K562 (cell line): ENCODE results near the gene RTBDN. TPM values are rescaled to one million over a fixed set of nuclear protein-coding genes. Genes with fewer than 3 reads are reported as not detected.

Source experiments
- ARID2 ChIP-seq: fragments of 450-650 bp; IDR thresholded peaks from 2 replicates; pipeline ENCODE4 v1.6.1; 2017; ENCODE audit warnings: antibody characterized with exemption, mild to moderate bottlenecking
- ELF2 ChIP-seq: fragments of 250-450 bp; sonication (Bioruptor Pico); IDR thresholded peaks from 2 replicates; pipeline ENCODE4 v1.5.0; 2021; ENCODE audit warnings: mild to moderate bottlenecking
- EP400 ChIP-seq: fragments of 450-650 bp; IDR thresholded peaks from 2 replicates; pipeline ENCODE4 v1.6.1; 2017; ENCODE audit warnings: antibody characterized with exemption, mild to moderate bottlenecking, moderate library complexity
- EWSR1 ChIP-seq: fragments of 450-650 bp; IDR thresholded peaks from 2 replicates; pipeline ENCODE4 v1.6.1; 2018; ENCODE audit warnings: borderline replicate concordance, mild to moderate bottlenecking, low read depth, moderate library complexity; ENCODE audit not compliant: partially characterized antibody
- FOXA1 ChIP-seq: fragments of 450-650 bp; IDR thresholded peaks from 2 replicates; pipeline ENCODE4 v1.6.1; 2016; ENCODE audit warnings: mild to moderate bottlenecking, borderline replicate concordance
- HDAC6 ChIP-seq: IDR thresholded peaks from 2 replicates; pipeline ENCODE4 v1.6.1; 2012; ENCODE audit warnings: low read depth, mild to moderate bottlenecking, control low read depth, inconsistent platforms, low read length, moderate library complexity
- HMBOX1 ChIP-seq: sonication (generic); IDR thresholded peaks from 2 replicates; pipeline ENCODE4 v1.6.1; 2016
- IFI16 ChIP-seq: fragments of 250-450 bp; sonication (Bioruptor Pico); IDR thresholded peaks from 2 replicates; pipeline ENCODE4 v2.1.2; 2022; ENCODE audit warnings: mild to moderate bottlenecking, inconsistent platforms
- IRF2 ChIP-seq: sonication (generic); formaldehyde crosslinking; IDR thresholded peaks from 2 replicates; pipeline ENCODE4 v1.8.1; 2022; ENCODE audit warnings: mild to moderate bottlenecking, missing genetic modification reagents
- KLF1 ChIP-seq: fragments of 450-650 bp; IDR thresholded peaks from 2 replicates; pipeline ENCODE4 v1.6.1; 2016; ENCODE audit warnings: missing genetic modification characterization, missing compliant biosample characterization
- KLF10 ChIP-seq: fragments of 250-450 bp; sonication (Bioruptor Pico); IDR thresholded peaks from 2 replicates; pipeline ENCODE4 v1.6.1; 2021; ENCODE audit warnings: matching md5 sums
- MAX ChIP-seq: sonication (generic); formaldehyde crosslinking; IDR thresholded peaks from 2 replicates; pipeline ENCODE4 v1.9.0; 2022; ENCODE audit warnings: mild to moderate bottlenecking, missing genetic modification reagents
- MED1 ChIP-seq: sonication (generic); formaldehyde crosslinking; IDR thresholded peaks from 2 replicates; pipeline ENCODE4 v1.8.1; 2023; ENCODE audit warnings: missing genetic modification reagents, borderline replicate concordance
- MXI1 ChIP-seq: IDR thresholded peaks from 2 replicates; pipeline ENCODE4 v1.6.1; 2011; ENCODE audit warnings: low read depth, mild to moderate bottlenecking, improper control_type of control experiment, low read length
- NFRKB ChIP-seq: fragments of 450-650 bp; IDR thresholded peaks from 2 replicates; pipeline ENCODE4 v1.6.1; 2016; ENCODE audit warnings: low read depth
- PKNOX1 ChIP-seq: fragments of 450-650 bp; IDR thresholded peaks from 2 replicates; pipeline ENCODE4 v1.6.1; 2016
- RBM14 ChIP-seq: fragments of 200-400 bp; formaldehyde crosslinking; IDR thresholded peaks from 2 replicates; pipeline ENCODE4 v1.6.1; 2018; ENCODE audit warnings: low read depth, mild to moderate bottlenecking, low read length, moderate library complexity, borderline replicate concordance; ENCODE audit not compliant: insufficient read depth
- RHOXF2B ChIP-seq: fragments of 250-450 bp; sonication (Bioruptor Pico); conservative IDR thresholded peaks from 2 replicates; pipeline ENCODE4 v1.5.1; 2021
- SIRT6 ChIP-seq: IDR thresholded peaks from one replicate; pipeline ENCODE4 v1.6.1; 2012; ENCODE audit warnings: low read depth, mild to moderate bottlenecking, control low read depth, inconsistent platforms, low read length, moderate library complexity
- ZFP36 ChIP-seq: fragments of 150-350 bp; IDR thresholded peaks from 2 replicates; pipeline ENCODE4 v1.6.1; 2018; ENCODE audit warnings: low read length, low read depth; ENCODE audit not compliant: partially characterized antibody
- ZNF512 ChIP-seq: IDR thresholded peaks from 2 replicates; pipeline ENCODE4 v1.6.1; 2016; ENCODE audit warnings: missing genetic modification characterization, missing compliant biosample characterization
- ZNF583 ChIP-seq: fragments of 250-450 bp; sonication (Bioruptor Pico); IDR thresholded peaks from 2 replicates; pipeline ENCODE4 v1.4.0; 2020
- ZNF584 ChIP-seq: fragments of 200-800 bp; sonication (Bioruptor generic); IDR thresholded peaks from 2 replicates; pipeline ENCODE4 v1.6.1; 2016; ENCODE audit warnings: low read depth, mild to moderate bottlenecking, missing genetic modification characterization, missing compliant biosample characterization
- ZNF740 ChIP-seq, 3 experiments: fragments of 200-800 bp in 1 of 3; sonication (Bioruptor generic) in 1 of 3; sonication (generic) in 1 of 3; formaldehyde crosslinking in 1 of 3; IDR thresholded peaks; 2 replicates each; pipeline versions ENCODE4 v1.6.1 to v1.8.0; 2016 to 2022; ENCODE audit warnings: mild to moderate bottlenecking in 2 of 3, missing compliant biosample characterization in 2 of 3, missing genetic modification characterization in 2 of 3, missing genetic modification reagents in 1 of 3
- polyA plus RNA-seq, 8 experiments: library from polyadenylated mRNA; depleted of rRNA in 4 of 8; stranded (reverse) in 5 of 8; unstranded in 3 of 8; fragments of >200 nt; fragmentation: Nextera tagmentation in 2 of 8; fragmentation: Illumina TruSeq in 1 of 8; extraction: Ambion mirVana in 2 of 8; extraction: Trizol in 1 of 8; gene quantifications; 2 replicates each; pipeline versions ENCODE4 v1.2.1 to v1.2.3, GENCODE V29; 2011 to 2014; ENCODE audit warnings: inconsistent platforms in 1 of 8, missing spikeins in 1 of 8
- total RNA-seq, 7 experiments: library from RNA; depleted of rRNA in 6 of 7; stranded (reverse); fragments of >200 nt in 6 of 7; fragmentation: Illumina TruSeq in 2 of 7; extraction: Trizol in 2 of 7; gene quantifications; 2 replicates each; pipeline versions ENCODE4 v1.2.1 to v1.2.3, GENCODE V29; 2011 to 2021; ENCODE audit warnings: low replicate concordance in 1 of 7

Gene RTBDN
- total and polyA plus RNA-seq, 9 of the 15 experiments (the other 6 are each of a cell fraction or from before 2014, with no cell fraction given) = 0.20 to 2.3 (median 0.72) TPM; not detected in 1

GRCh38 chr19:12847159-12848139, 13.1 kb upstream of the RTBDN start (continued):
- peak; percentile 88 for TF ChIP-seq MAX (CRISPR knock-in tag)
- no peak for TF ChIP-seq EWSR1
- TF ChIP-seq RBM14 = no peak
- TF ChIP-seq ZNF740 (CRISPR knock-in tag; IDR thresholded peaks at IDR 0.05) = no peak
- no peak for TF ChIP-seq ZNF740 (tag; IDR thresholded peaks at IDR 0.05)
- TF ChIP-seq ZNF512 (tag) = no peak
- TF ChIP-seq ZNF584 (CRISPR knock-in tag) = no peak
- no peak for TF ChIP-seq HDAC6
- TF ChIP-seq MXI1 = no peak
- TF ChIP-seq IFI16 (CRISPR knock-in tag) = no peak
- TF ChIP-seq EP400 = no peak
- TF ChIP-seq FOXA1 = no peak
- no peak for TF ChIP-seq RHOXF2B (CRISPR knock-in tag)
- TF ChIP-seq MED1 = no peak
- TF ChIP-seq PKNOX1 = no peak; the same call in 1 of the 2 replicates
- TF ChIP-seq NFRKB = no peak
- peak; percentile 74; the same call in 1 of the 2 replicates for TF ChIP-seq ARID2
- TF ChIP-seq KLF10 (CRISPR knock-in tag) = no peak
- peak; percentile 34 for TF ChIP-seq ZFP36
- TF ChIP-seq SIRT6 = no peak
- TF ChIP-seq ZNF583 = no peak
- no peak for TF ChIP-seq IRF2
- TF ChIP-seq KLF1 = peak; percentile 61; the same call in 1 of the 2 replicates
- TF ChIP-seq ELF2 (CRISPR knock-in tag) = no peak
- TF ChIP-seq HMBOX1 = no peak
